Dedifferentiated amniotic fluid mesenchymal stem cell (primary cell): Measurements from ENCODE around the gene GOLGA6L7.
"Not testable (repeated sequence)": the region's sequence is repeated elsewhere in the genome, so short reads cannot be mapped to it uniquely, and the experiment has no call there.

Experiments used
- DNase-seq: peaks from one replicate; pipeline ENCODE4 v3.0.0-alpha.2; 2016; ENCODE audit errors: extremely low spot score

Gene GOLGA6L7

GRCh38 chr15:28884151-28884940 is 35.9 kb upstream of the GOLGA6L7 start:
- DNase-seq: no peak

- no peak for DNase-seq
Observed at GRCh38 chr15:28881600-28881999, 33.2 kb upstream of the GOLGA6L7 start.

- DNase-seq: no peak
Observed at GRCh38 chr15:28881170-28881569, 32.7 kb upstream of the GOLGA6L7 start.

- no peak for DNase-seq
Observed at GRCh38 chr15:28880680-28881079, 32.2 kb upstream of the GOLGA6L7 start.

- DNase-seq: no peak
Observed at GRCh38 chr15:28879551-28879950, 31.1 kb upstream of the GOLGA6L7 start.

- no peak for DNase-seq
Observed at GRCh38 chr15:28878209-28878608, 29.8 kb upstream of the GOLGA6L7 start.

GRCh38 chr15:28876845-28877185 is 28.4 kb upstream of the GOLGA6L7 start:
- no peak for DNase-seq

GRCh38 chr15:28876131-28876844 is 27.8 kb upstream of the GOLGA6L7 start:
- DNase-seq: no peak

- no peak for DNase-seq
Observed at GRCh38 chr15:28875461-28876000, 27.1 kb upstream of the GOLGA6L7 start.

- no peak for DNase-seq
Observed at GRCh38 chr15:28873585-28874190, 25.2 kb upstream of the GOLGA6L7 start.

GRCh38 chr15:28873006-28873405 is 24.6 kb upstream of the GOLGA6L7 start:
- no peak for DNase-seq

- no peak for DNase-seq
Observed at GRCh38 chr15:28871168-28871567, 22.7 kb upstream of the GOLGA6L7 start.

- no peak for DNase-seq
Observed at GRCh38 chr15:28868744-28869345, 20.4 kb upstream of the GOLGA6L7 start.

GRCh38 chr15:28861589-28862293 is 13.3 kb upstream of the GOLGA6L7 start:
- not testable (repeated sequence) for DNase-seq

- DNase-seq: no peak
Observed at GRCh38 chr15:28861031-28861534, 12.6 kb upstream of the GOLGA6L7 start.

- not testable (repeated sequence) for DNase-seq
Observed at GRCh38 chr15:28854578-28854977, 6.1 kb upstream of the GOLGA6L7 start.

- not testable (repeated sequence) for DNase-seq
Observed at GRCh38 chr15:28853654-28854053, 5.2 kb upstream of the GOLGA6L7 start.

- DNase-seq: not testable (repeated sequence)
Observed at GRCh38 chr15:28849766-28850165, 1.3 kb upstream of the GOLGA6L7 start.

- not testable (repeated sequence) for DNase-seq
Observed at GRCh38 chr15:28849271-28849670, 827 bp upstream of the GOLGA6L7 start.

- not testable (repeated sequence) for DNase-seq
Observed at GRCh38 chr15:28847959-28848358, 485 bp downstream of the GOLGA6L7 start.

- DNase-seq: not testable (repeated sequence)
Observed at GRCh38 chr15:28847247-28847646, 1.2 kb downstream of the GOLGA6L7 start.
